IMR-90 (cell line): ENCODE measurements around the gene PIAS1. TPM values are rescaled to one million over a fixed set of nuclear protein-coding genes. Genes with fewer than 3 reads are reported as not detected.

Experiments used
- ATAC-seq: fragments of 200-7000 bp; cut with Tn5 transposase; 2 replicates; pipeline ENCODE4 v1.9.1; 2020; ENCODE audit warnings: low read depth, mild to moderate bottlenecking, moderate library complexity
- BruUV-seq: library from RNA; stranded (reverse); fragments of 400-500 nt; replicated peaks from 2 replicates; lab custom pipeline; 2021; lab: Mats Ljungman, UMichigan
- CTCF ChIA-PET: fragments of 300-600 bp; formaldehyde crosslinking; extraction: SDS; loops from one replicate; lab custom pipeline; 2021; ENCODE audit warnings: antibody characterized with exemption; lab: Yijun Ruan, JAX
- POLR2A ChIA-PET: fragments of 300-600 bp; sonication (Branson Sonifier 250); formaldehyde crosslinking; loops from one replicate; lab custom pipeline; 2022; ENCODE audit warnings: antibody characterized with exemption; ENCODE audit not compliant: unreplicated experiment; lab: Charles Lee
- DNase-seq: peaks from one replicate; pipeline ENCODE4 v3.0.0; 2013
- H2AFZ ChIP-seq: replicated peaks from 2 replicates; pipeline ENCODE3; 2013; ENCODE audit warnings: low read length, mild to moderate bottlenecking; ENCODE audit not compliant: poor library complexity
- H2AK5ac ChIP-seq: 2 replicates; pipeline ENCODE4 v1.6.1; 2013; ENCODE audit warnings: low read depth, low read length, inconsistent platforms
- H2AK9ac ChIP-seq: replicated peaks from 2 replicates; pipeline ENCODE3; 2013; ENCODE audit warnings: mild to moderate bottlenecking, low read depth, low read length, moderate library complexity; ENCODE audit not compliant: poor library complexity
- H2BK120ac ChIP-seq: 2 replicates; pipeline ENCODE4 v1.6.1; 2013; ENCODE audit warnings: low read depth, low read length, inconsistent platforms
- H2BK15ac ChIP-seq: 3 replicates; pipeline ENCODE4 v1.6.1; 2013; ENCODE audit warnings: low read depth, low read length, inconsistent platforms
- H2BK20ac ChIP-seq: 2 replicates; pipeline ENCODE4 v1.6.1; 2013; ENCODE audit warnings: low read depth, mild to moderate bottlenecking, inconsistent platforms, low read length, moderate library complexity
- H2BK5ac ChIP-seq: 2 replicates; pipeline ENCODE4 v1.6.1; 2013; ENCODE audit warnings: mild to moderate bottlenecking, low read depth, low read length, inconsistent platforms; ENCODE audit not compliant: poor library complexity, severe bottlenecking
- H3K14ac ChIP-seq: replicated peaks from 2 replicates; pipeline ENCODE4 v1.6.1; 2013; ENCODE audit warnings: low read depth, low read length, inconsistent platforms
- H3K18ac ChIP-seq: 2 replicates; pipeline ENCODE4 v1.6.1; 2013; ENCODE audit warnings: low read depth, low read length, control low read depth
- H3K23ac ChIP-seq: 2 replicates; pipeline ENCODE4 v1.6.1; 2013; ENCODE audit warnings: low read depth, low read length, inconsistent platforms
- H3K27ac ChIP-seq: 2 replicates; pipeline ENCODE4 v1.5.1; 2013; ENCODE audit warnings: mild to moderate bottlenecking, control low read depth, low read length; ENCODE audit not compliant: insufficient read depth
- H3K27me3 ChIP-seq: 2 replicates; pipeline ENCODE4 v1.6.1; 2013; ENCODE audit warnings: low read length; ENCODE audit not compliant: control insufficient read depth, insufficient read depth
- H3K36me3 ChIP-seq: 2 replicates; pipeline ENCODE4 v1.6.1; 2013; ENCODE audit warnings: low read length, mixed read lengths; ENCODE audit not compliant: control insufficient read depth, insufficient read depth
- H3K4ac ChIP-seq: 2 replicates; pipeline ENCODE4 v1.6.1; 2013; ENCODE audit warnings: low read depth, low read length, inconsistent platforms
- H3K4me1 ChIP-seq: 2 replicates; pipeline ENCODE4 v1.6.1; 2013; ENCODE audit warnings: low read length, mixed read lengths; ENCODE audit not compliant: control insufficient read depth, insufficient read depth
- H3K4me2 ChIP-seq: 2 replicates; pipeline ENCODE4 v1.6.1; 2013; ENCODE audit warnings: low read depth, mild to moderate bottlenecking, control low read depth, low read length, moderate library complexity
- H3K4me3 ChIP-seq: 2 replicates; pipeline ENCODE4 v1.5.1; 2013; ENCODE audit warnings: low read depth, mild to moderate bottlenecking, control low read depth, low read length, moderate library complexity; ENCODE audit not compliant: insufficient read depth
- H3K56ac ChIP-seq: 2 replicates; pipeline ENCODE4 v1.6.1; 2013; ENCODE audit warnings: low read length, inconsistent platforms; ENCODE audit not compliant: insufficient read depth; ENCODE audit errors: extremely low read depth
- H3K79me1 ChIP-seq, 2 experiments: 2 replicates each; pipeline ENCODE4 v1.6.1; 2013; ENCODE audit warnings: low read length in 2 of 2, inconsistent platforms in 1 of 2, low read depth in 1 of 2
- H3K9ac ChIP-seq: 2 replicates; pipeline ENCODE4 v1.6.1; 2013; ENCODE audit warnings: low read depth, low read length, control low read depth
- H3K9me1 ChIP-seq: 2 replicates; pipeline ENCODE4 v1.6.1; 2013; ENCODE audit warnings: low read length, inconsistent platforms; ENCODE audit not compliant: insufficient read depth
- H3K9me3 ChIP-seq: 2 replicates; pipeline ENCODE4 v1.6.1; 2013; ENCODE audit warnings: low read length; ENCODE audit not compliant: control insufficient read depth, insufficient read depth
- H4K20me1 ChIP-seq: 2 replicates; pipeline ENCODE4 v1.6.1; 2013; ENCODE audit warnings: low read length, inconsistent platforms; ENCODE audit not compliant: insufficient read depth
- H4K5ac ChIP-seq: 2 replicates; pipeline ENCODE4 v1.6.1; 2013; ENCODE audit warnings: mild to moderate bottlenecking, low read depth, low read length, control low read depth
- H4K8ac ChIP-seq, 2 experiments: 2 replicates each; pipeline ENCODE4 v1.6.1; 2013; ENCODE audit warnings: low read depth in 2 of 2, low read length in 2 of 2, control low read depth in 1 of 2, inconsistent platforms in 1 of 2
- H4K91ac ChIP-seq: 2 replicates; pipeline ENCODE4 v1.6.1; 2013; ENCODE audit warnings: low read depth, low read length, inconsistent platforms; ENCODE audit not compliant: insufficient read depth
- CEBPB ChIP-seq: IDR thresholded peaks from 2 replicates; pipeline ENCODE4 v1.6.1; 2012; ENCODE audit warnings: low read depth, low read length, improper control_type of control experiment
- CTCF ChIP-seq: conservative IDR thresholded peaks from 2 replicates; pipeline ENCODE4 v1.5.1; 2012; ENCODE audit warnings: mild to moderate bottlenecking, low read depth, low read length, improper control_type of control experiment
- MAFK ChIP-seq: IDR thresholded peaks from 2 replicates; pipeline ENCODE4 v1.6.1; 2012; ENCODE audit warnings: low read depth, low read length, improper control_type of control experiment
- RAD21 ChIP-seq: IDR thresholded peaks from 2 replicates; pipeline ENCODE4 v1.6.1; 2012; ENCODE audit warnings: low read length, improper control_type of control experiment
- SMC3 ChIP-seq: fragments of 150-350 bp; IDR thresholded peaks from 2 replicates; pipeline ENCODE4 v1.6.1; 2016; ENCODE audit warnings: low read depth, mild to moderate bottlenecking, antibody characterized with exemption, low read length, moderate library complexity
- USF2 ChIP-seq: fragments of 150-350 bp; IDR thresholded peaks from 2 replicates; pipeline ENCODE4 v1.6.1; 2017; ENCODE audit warnings: mild to moderate bottlenecking, antibody characterized with exemption, low read length, low read depth
- WGBS, 2 experiments: methylation state at CpG; one replicate each; pipeline versions ENCODE4 v1.1.5 to v1.1.7; 2013; ENCODE audit warnings: missing lambda C conversion rate in 2 of 2; ENCODE audit not compliant: insufficient read length in 1 of 2; ENCODE audit errors: extremely low coverage in 2 of 2; 5-methylcytosine and 5-hydroxymethylcytosine counted together
- dilution Hi-C: fragments of 300-500 bp; cut with HindIII; formaldehyde crosslinking; loops from one replicate; pipeline ENCODE4 v1.14.3; 2018; ENCODE audit warnings: low sequenced_read_pairs; ENCODE audit not compliant: unreplicated experiment
- in situ Hi-C: fragments of 300-500 bp; cut with MboI; formaldehyde crosslinking; loops from 3 replicates; pipeline ENCODE4 v1.14.3; 2019; ENCODE audit warnings: low sequenced_read_pairs, inconsistent platforms, mixed read lengths
- intact Hi-C: fragments of 100-400 bp; cut with micrococcal nuclease; formaldehyde crosslinking; loops from 2 replicates; pipeline ENCODE4 v1.10.0; 2022
- polyA plus RNA-seq, 3 experiments: library from polyadenylated mRNA; depleted of rRNA; stranded (reverse); fragments of >200 nt; gene quantifications; 2 replicates each; pipeline ENCODE4 v1.2.3, GENCODE V29; 2012; ENCODE audit warnings: low replicate concordance in 1 of 3
- total RNA-seq: library from RNA; depleted of rRNA; stranded (reverse); fragments of >200 nt; gene quantifications from 2 replicates; pipeline ENCODE4 v1.2.3, GENCODE V29; 2012

PIAS1 gene
- total and polyA plus RNA-seq, 2 of the 4 experiments (the other 2 are of a cell fraction) = 20.0 to 63.6 TPM

- Histone ChIP-seq H3K79me1 (peaks cover 26 to 53% of the 10 kb centered on the region in 2 experiments), H3K4ac (no peak overlapping the region), H4K8ac (no peak overlapping the region), H3K9me3 (no peaks in the 10 kb centered on the region), H2BK5ac (peak overlapping the region; percentile 74), H3K56ac (no peak overlapping the region), H3K36me3 (no peaks in the 10 kb centered on the region), H3K4me2 (peak overlapping the region; percentile 83), H2AFZ (no peak overlapping the region), H4K5ac (no peak overlapping the region), H2BK20ac (no peak overlapping the region), H4K20me1 (peaks cover 24% of the 10 kb centered on the region; the same call in 1 of the 2 replicates), H3K23ac (no peak overlapping the region), H3K14ac (no peak overlapping the region), H3K4me3 (peak overlapping the region; percentile 24), H2BK15ac (no peak overlapping the region), H2AK5ac (no peak overlapping the region), H2BK120ac (no peak overlapping the region), H3K27me3 (no peaks in the 10 kb centered on the region), H3K9ac (no peak overlapping the region), H3K18ac (no peak overlapping the region), H2AK9ac (no peak overlapping the region), H3K4me1 (no peaks in the 10 kb centered on the region), H3K27ac (no peak overlapping the region), H3K9me1 (no peaks in the 10 kb centered on the region), H4K91ac (no peak overlapping the region)
- dilution Hi-C loops = no loop called here
- in situ Hi-C loops = no loop called here
- no peak for ATAC-seq
- peak; percentile 47 for TF ChIP-seq CEBPB
- no peak for TF ChIP-seq SMC3
- no peak for TF ChIP-seq RAD21
- no peak for TF ChIP-seq CTCF
- TF ChIP-seq USF2 = no peak
- TF ChIP-seq MAFK = no peak
- no CpG with 5 or more reads among the region's 1 CpG for WGBS, 2 experiments
- DNase-seq = no peak
- BruUV-seq = no TSS peak
- ChIA-PET POLR2A (no interaction called here), CTCF (no interaction called here)
- intact Hi-C loops = no loop called here
Measured at GRCh38 chr15:68113751-68114150, 59.6 kb downstream of the PIAS1 start.
